NCI-H2029 (cell line): ENCODE measurements around the gene STXBP2.
A peak's percentile ranks its signal among the peaks of the same experiment; 100 is the strongest.

Source experiments
- DNase-seq: peaks from one replicate; lab custom pipeline; 2025; lab: John Stamatoyannopoulos, UW

Gene STXBP2

DNA sequence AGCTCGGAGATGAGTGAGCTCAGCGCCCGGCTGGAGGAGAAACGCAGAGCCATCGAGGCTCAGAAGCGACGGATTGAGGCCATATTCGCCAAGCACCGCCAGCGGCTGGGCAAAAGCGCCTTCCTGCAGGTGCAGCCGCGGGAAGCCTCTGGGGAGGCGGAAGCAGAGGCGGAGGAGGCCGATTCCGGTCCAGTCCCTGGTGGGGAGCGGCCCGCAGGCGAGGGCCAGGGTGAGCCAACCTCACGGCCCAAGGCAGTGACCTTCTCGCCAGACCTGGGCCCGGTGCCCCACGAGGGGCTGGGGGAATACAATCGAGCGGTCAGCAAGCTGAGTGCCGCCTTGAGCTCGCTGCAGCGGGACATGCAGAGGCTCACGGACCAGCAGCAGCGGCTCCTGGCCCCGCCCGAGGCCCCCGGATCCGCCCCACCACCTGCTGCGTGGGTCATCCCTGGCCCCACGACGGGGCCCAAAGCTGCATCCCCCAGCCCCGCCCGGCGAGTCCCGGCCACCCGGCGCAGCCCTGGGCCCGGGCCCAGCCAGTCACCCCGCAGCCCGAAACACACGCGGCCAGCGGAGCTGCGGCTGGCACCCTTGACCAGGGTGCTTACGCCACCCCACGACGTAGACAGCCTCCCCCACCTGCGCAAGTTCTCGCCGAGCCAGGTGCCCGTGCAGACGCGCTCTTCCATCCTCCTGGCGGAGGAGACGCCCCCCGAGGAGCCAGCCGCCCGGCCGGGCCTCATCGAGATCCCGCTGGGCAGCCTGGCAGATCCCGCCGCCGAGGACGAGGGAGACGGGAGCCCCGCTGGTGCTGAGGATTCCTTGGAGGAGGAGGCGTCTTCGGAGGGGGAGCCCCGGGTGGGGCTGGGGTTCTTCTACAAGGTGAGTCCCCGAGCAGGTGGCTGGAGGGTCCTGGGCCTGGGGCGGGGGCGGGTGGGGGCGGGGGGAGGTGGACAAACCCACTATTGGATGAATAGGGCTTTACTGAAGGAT, 24.3 kb upstream of the STXBP2 start:
- DNase-seq, result no peak

DNA sequence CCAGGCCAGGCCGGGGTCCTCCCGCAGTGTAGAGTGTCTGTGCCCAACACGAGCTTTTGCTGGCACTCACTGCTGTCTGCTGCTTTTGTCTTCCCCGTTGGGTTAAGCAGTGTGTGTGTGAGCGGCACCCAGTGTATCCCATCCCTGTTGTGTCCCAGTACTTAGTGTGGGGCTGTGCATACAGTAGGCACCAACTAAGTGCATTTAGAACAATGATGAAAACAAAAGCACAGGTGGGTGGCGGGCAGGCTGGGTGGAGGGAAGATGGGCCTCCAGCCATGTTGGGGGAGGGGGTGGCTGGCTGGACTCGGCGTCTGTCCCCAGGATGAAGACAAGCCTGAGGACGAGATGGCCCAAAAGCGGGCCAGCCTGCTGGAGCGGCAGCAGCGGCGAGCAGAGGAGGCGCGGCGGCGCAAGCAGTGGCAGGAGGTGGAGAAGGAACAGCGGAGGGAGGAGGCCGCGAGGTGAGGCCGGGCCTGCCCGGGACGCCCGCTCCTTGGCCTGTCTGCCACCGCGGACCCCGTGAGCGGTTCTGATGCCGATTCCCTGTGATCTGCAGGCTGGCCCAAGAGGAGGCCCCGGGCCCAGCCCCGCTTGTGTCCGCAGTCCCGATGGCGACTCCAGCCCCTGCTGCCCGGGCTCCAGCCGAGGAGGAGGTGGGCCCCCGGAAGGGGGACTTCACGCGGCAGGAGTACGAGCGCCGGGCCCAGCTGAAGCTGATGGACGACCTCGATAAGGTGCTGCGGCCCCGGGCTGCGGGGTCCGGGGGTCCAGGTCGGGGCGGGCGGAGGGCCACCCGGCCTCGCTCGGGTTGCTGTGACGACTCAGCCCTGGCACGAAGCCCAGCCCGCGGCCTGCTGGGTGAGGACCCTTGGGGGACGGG, 21.8 kb upstream of the STXBP2 start:
- no peak for DNase-seq

DNA sequence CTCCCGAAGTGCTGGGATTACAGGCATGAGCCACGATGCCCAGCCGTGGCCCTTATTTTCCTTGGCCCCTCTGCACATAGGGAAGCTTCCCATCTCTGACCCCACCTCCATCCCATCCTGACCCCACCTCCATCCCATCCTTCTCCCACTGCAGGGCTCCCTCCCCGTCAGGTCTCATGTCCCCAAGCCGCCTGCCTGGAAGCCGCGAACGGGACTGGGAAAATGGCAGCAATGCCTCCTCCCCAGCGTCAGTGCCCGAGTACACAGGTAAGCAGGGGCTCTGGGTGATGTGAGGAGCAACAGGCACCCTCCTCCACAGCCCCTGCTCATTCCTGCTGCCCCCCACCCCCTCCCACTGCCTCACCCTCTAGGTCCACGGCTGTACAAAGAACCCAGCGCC, 19.7 kb upstream of the STXBP2 start:
- DNase-seq, result no peak

DNA sequence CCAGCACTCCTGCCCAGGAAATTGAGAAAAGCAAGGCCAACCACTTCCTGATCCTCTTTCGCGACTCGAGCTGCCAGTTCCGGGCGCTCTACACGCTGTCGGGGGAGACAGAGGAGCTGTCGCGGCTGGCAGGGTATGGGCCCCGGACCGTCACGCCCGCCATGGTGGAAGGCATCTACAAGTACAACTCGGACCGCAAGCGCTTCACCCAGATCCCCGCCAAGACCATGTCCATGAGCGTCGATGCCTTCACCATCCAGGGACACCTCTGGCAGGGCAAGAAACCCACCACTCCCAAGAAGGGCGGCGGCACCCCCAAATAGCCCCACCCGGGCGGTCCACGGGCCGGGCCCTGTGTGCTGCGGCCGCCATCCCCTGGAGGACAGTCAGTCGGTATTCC, 19.2 kb upstream of the STXBP2 start:
- DNase-seq, result no peak

DNA sequence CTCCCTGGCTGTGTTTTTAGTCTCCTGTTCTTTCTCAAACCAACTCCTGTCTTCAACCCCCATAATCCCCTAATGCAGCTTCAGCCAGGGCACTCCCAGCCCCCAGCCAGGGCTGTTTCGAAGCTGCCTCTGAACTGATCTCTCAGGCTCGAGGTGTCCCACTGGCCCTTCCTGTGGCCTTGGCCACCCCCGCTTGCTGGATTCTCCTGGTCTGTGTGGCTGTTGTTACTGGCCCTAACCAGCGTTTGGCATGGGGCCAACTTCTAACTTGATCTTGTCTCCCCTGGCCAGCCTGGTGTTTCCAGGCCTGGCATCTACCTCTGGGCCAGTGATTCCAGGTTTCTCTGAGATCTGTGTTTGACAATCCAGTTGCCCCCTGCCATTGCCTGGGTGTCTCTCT, 18.6 kb upstream of the STXBP2 start:
- DNase-seq, result no peak

DNA sequence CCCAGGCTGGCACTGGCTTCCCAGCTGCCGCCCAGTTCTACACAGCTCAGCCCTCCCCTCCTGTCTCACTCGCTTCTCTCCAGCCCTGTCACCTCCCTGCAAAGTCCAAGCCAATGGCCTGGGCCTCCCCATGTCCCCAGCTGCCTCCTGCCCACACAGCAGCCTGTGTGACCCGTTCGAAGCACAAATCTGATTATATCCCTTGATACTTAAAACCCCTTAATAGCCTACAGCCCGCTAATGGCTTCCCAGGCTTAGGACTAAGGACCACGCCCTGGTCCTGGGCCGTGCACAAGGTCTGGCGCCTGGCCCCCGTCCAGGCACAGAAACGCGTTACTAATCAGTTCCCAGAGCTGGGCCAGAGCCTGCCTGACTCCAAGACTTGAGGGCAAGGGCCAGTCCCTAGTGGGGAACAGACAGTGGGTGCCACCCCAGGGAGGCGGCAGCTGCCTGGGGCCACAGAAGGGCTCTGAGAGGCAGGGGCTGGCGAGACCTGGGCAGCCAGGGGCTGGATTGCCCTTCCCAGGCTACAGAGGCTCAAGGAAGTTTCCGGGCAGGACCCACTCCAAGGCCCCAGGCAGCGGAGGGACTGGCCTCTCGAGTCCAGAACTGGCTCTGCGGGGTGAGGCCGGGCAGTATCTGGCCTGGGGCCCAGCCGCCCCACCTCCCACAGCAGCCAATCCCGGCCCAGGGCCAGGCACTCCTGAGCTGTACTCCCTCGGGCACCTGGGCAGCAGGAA, 18.0 kb upstream of the STXBP2 start:
- no peak for DNase-seq

DNA sequence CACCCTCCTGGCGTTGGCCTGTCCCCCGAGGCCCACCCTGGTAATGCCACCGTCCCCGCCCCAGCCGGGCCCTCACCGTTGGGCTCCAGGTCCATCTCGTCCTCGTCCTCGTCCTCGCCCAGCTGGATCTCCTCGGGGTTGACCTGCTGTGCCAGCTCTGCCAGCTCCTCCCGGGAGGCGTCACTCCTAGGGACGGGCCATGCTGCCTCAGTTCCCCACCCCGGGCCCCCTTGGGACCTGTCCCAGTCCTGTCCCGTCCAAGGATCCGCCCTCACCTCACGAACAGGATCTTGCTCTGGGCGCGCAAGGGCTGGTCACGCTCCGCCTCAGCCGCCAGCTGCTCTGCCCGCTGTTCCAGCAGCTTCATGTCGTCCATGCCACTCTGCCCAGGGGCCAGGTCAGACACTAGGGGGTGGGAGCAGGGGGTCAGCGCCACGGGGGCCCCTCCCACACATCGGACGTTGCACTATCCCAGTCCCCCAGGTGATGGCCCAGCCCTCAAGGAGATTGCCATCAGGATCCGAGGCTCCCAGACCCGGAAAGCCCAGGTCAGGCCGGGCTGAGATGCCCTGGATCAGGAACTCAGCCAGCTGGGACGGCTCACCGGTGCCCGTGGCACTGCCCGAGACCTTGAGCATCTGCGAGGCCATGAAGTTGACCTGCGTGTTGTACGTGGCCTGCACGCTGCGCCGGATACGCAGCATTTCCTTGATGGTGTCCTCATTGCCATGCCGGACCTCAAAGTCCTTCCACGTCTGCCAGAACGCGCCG, 17.1 kb upstream of the STXBP2 start:
- no peak for DNase-seq

DNA sequence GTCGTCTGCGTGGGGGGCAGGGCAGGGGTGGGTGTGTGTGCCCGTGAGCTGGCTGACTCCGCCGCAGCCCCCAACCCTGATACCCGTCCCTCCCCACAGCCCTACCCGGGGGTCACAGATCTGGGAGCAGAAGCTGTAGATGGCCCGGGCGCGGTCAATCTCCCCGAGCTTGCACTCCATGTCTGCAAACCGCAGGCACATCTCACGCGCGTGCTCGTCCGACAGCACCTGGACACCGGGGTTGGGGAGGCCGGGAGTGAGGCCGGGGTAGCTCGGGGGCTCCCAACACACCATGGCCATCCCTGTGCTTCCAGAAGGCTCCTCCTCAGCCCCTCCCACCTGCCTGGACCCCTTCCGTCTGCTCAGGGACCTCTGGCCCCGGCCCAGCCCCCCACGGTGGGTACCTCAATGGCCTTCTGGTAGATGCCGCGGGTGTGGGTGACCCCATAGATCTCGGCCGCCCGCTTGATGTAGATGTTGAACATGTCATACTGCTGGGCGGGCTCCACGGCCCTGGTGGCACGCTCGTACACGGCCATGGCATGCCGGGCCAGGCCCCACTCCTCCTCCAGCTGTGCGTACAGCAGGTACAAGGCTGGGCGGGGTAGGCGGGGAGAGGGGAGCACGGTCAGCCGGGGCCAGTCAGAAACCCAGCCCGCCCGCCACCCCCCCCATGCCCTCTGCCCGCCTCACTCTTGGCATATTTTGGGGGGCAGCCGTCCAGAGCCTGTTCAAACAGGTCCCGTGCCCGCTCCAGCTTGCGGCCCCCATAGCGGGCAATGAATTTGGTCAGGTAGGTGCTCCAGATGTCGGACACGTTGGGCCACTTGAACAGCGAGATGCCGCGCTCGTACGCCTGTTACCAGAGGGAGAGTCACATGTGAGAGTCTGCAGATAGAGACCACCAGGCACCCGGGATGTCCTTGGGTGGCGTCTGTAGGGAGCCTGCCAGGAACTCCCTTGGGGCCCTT, 16.2 kb upstream of the STXBP2 start:
- DNase-seq, result no peak

DNA sequence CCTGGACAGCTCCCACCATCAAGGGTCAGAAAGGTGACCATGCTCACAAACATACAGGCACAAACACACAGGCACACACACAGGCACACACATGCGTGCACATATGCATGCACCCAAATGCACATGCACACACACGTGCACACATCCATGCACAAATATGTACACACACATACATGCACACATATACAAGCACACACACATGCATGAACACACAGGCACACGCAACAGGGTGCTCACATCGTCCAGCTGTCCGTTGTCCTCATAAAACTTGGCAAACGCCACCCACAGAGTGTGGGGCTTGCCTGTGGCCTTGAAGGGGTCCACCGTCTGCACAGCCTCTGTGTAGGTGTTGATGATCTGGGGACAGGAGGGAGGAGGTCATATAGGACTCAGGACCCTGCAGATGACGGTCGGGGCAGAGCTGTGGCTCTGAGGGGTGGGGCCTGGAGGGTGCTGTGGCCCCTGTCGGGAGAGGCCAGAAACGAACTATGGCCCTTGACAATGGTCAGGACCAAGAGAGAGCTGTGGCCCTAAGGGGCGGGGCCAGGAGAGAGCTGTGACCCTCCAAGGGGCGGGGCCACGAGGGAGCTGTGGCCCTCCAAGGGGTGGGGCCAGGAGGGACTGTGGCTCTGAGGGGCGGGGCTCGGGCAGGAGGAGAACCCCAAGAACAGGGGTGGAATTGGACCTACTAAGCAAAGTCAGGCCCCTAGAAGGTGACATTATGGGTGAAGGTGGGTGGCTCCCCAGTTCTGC, 13.8 kb upstream of the STXBP2 start:
- no peak for DNase-seq

DNA sequence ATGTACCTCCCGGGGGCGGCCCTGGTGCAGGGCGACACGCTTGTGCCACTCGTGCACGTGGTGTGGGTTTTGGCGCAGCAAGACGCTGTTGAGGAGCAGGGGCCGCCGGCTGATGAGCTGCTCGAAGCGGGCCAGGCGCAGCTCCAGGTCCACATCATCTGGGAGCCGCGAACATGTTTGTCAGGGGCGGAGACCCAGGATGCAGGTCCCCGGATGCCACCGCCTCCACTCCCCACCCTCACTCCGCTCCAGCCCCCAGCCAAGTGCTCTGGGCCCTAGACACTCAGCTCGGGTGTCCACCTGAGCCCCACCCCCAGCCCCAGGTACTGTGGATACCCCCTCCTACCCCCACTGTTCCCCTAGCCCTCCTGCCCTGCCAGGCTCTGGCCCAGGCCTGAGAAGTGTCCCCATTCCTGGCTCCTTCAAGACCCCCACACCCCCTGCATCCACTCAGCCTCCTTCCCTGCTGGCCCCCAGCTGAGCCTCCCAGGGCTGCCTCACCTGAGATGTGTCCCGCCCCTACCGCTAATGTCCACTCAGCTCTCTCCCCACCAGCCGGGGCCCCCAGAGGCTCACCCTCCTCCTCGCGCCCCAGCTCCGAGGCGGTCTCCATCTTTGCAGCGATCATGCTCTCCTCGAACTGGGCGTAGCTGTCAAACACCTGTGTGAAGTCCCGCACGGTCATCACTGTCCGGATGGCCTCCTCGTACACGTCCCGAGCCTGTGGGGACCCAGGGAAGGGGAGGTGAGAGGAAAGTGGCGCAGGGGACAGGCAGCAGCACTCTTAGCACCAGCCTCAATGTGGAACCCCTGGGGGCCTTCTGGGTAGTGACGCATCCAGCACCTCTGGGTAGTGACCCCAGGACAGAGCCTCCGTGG, 12.9 kb upstream of the STXBP2 start:
- DNase-seq, result no peak

DNA sequence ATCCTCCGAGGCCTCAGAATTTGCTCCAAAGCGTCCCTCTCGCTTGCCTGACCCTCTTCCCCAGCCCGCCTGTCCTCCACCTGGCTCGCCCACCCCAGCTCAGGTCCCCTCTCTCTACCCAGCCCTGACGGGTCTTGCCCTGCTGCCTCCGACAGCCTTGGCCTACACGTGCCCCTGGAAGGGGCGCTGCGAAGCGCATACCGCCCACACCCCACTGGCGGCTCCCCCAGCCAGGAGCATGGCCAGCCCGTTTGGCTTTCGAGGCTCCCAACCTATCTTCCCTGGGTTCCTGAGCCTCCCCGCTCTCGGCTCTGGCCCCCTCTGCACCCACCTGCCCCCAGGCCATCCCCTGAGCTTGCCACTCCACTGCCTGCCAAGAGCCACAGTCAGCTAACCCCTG, 12.1 kb upstream of the STXBP2 start:
- no peak for DNase-seq

DNA sequence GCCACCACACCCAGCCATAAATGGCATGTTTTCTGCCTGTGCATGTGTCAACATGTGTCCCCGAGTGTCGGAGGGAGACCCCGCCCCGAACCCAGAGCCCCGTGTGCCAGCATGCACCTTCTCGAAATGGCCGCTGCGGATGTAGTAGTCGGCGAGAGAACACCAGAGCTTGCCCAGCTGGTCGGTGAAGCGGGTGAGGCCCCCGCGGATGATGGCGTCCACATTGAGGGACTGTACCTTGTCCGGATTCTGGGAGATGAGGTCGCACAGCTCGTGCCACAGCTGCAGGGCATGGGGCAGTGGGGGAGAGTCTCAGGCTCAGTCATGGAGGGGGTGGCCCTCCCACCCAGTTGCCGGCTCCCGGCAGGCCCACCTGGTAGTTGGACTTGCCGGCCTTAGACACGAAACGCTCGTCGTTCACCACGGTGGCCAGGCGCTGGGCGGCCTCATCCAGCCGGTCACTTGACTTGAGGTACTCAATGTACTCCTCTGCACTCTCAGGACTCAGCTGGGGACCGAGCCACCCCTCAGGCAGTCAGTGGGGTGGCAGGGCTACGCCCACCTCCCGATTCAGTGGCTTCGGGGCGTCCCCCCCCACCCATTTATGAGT, 11.0 kb upstream of the STXBP2 start:
- DNase-seq, result no peak

DNA sequence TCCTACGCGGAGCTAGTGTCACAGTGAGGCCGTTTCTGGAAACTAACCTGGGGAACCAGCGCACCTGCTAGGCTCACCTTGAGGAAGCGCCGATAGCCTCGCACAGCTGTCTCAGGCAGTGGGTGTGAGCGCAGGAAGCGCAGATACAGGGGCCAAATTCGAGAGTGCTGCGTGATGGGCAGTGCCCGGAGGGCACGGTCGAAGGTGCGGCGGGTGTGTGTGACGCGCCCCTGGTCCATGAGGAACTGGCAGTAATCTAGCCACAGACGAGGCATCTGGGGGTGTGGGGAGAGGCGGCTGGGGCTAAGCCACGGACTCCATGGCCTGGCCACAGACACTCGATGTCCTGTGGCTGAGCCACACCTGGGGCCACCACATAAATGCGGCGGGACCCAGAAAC, 9.7 kb upstream of the STXBP2 start:
- DNase-seq, result no peak

DNA sequence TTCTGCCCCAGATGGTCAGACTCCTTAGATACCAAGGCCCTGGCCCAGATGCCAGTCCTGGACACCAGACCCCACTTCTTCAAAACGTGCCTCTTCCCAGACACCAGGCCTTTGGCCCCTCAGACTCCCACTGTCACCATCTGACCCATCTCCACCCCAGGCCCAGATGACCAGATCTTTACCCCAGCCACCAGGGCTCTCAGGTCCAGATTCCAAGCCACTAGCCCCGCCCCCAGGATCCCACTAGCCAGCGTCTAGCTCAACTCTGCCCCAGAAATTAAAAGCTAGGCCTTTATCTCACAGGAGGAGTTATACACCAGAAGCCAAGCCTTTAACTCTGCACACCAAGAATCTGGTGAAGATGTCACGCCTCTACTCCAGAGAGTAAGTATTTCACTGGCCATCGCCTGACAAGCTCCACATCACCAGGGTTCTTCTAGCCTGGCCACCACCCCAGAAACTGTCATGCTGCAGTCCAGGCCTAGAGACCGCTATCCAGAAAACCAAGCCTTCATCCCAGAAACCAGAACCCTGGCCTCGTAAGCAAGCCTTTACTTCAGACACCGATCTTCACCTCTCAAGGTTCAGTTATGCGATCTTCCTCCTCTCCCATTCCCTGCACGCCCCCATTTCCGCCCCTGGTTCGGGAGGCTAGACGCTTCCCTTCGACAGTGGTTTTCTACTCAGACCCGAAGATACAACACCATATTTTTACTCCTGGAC, 8.2 kb upstream of the STXBP2 start:
- DNase-seq, result no peak

DNA sequence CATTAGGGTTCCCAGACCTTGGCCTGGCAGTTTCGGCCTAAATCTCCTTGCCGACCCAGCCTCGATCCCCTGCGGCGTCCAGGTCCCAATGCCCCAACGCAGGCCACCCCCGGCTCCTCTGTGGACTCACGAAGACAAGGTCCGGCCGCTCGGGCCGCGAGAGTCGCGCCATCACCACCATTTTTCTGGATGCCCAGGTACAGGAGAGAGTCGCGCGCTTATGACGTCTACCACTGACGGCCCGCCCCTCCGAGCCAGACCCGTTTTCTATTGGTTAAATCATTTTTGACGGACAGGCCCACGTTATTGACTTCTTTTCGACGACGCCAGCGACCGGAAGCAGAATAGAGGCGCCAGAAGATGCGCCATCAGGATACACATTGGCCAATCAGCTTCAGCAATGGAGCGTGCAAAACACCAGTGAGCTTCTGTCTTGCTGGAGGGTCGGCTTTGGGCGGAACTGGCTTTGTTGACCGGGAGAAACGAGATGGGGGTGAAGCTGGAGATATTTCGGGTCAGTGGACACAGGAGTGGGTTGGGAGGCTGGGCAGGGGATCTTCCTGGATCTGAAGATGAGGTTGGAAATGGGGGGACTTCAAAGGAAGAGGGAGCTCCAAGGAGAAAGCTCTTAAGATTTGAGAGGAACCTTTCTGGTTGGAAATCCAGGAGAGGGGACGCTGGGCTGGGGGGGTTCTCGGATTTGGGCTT, 7.4 kb upstream of the STXBP2 start, which contains the start of the genes PET100 and XAB2:
Gene PET100, plus strand, starts transcription at position 447 of the 708 bp plus-strand sequence. Its CDS starts 41 bp downstream, at position 488.
Gene XAB2, minus strand, starts transcription at position 199 of the 708 bp plus-strand sequence. Its CDS starts 18 bp downstream, at position 181.
- DNase-seq, result peak; percentile 97

DNA sequence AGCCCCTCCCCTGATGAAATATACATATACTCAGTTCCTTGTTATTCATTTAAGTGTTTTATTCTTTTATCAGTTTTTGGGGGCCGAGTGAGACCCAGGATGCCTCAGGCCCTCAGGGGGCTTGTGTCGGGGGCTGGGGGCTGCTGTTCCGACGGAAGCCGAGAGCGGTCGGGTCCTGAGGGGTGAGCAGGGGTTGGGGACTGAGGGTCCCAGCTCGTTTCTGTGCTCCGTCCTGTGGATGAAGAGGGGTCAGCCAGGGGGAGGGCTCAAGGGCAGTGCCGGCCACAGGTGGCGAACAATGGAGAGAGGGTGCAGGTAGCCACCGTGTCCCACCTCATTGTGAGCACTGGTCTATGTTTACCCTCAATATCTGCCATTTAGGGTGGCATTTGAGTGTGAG, 5.3 kb upstream of the STXBP2 start:
- no peak for DNase-seq
